ENCODE measurements around the gene SCN5A.

Gene SCN5A

DNA sequence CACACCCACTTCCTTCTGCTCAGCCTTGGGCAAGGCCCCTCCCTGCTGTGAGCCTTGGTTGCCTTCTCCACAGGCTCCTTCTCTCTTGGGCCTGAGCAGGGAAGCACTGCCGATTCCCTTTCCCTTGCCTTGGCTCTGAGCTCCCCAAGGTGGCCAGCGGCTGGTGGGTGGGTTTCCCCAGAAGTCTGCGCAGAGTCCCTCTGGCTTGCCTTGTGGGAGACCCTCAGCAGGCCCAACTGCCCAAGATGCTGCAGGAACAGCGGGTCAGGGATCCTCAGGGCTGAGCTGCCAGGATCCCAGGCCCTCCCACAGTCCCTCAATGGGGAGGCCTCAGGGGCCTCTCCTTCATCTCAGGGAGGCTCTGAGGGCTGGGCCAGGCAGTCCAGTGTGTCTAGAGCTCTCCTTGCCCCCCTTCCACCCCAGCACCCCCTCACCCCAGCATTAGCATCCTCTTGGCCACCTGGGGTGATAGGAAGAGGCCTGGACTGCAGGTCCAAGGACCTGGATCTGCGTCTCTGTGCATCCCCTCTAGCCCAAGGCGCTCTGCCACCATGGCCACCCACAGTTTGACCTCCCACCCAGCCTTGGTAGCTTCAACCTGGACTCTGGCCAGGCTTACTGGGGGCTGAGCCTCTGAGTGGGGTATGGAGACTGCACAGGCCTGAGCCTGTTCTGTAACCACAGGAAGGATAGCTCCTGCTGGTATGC is 84.7 kb downstream of the SCN5A start:
- TF ChIP-seq RAD21 (IDR thresholded peaks at IDR 0.05; ENCODE audit: low read depth) (no peak), CREB1 (IDR thresholded peaks at IDR 0.05; ENCODE audit: low read depth) (no peak), EGR1 (IDR thresholded peaks at IDR 0.05) (no peak), NFIC (IDR thresholded peaks at IDR 0.05) (no peak), CEBPB (IDR thresholded peaks at IDR 0.05) (no peak), TCF12 (IDR thresholded peaks at IDR 0.05; ENCODE audit: low read depth) (no peak), TAF1 (IDR thresholded peaks at IDR 0.05; ENCODE audit: low read depth) (no peak), YY1 (IDR thresholded peaks at IDR 0.05; ENCODE audit: low read depth) (no peak), EP300 (IDR thresholded peaks at IDR 0.05; ENCODE audit: borderline replicate concordance) (no peak), ZBTB7A (IDR thresholded peaks at IDR 0.05; ENCODE audit: low read depth) (no peak), FOXM1 (IDR thresholded peaks at IDR 0.05; ENCODE audit: borderline replicate concordance, low read depth) (no peak), TEAD4 (IDR thresholded peaks at IDR 0.05) (no peak)
- TF ChIP-seq, protein P1, sequence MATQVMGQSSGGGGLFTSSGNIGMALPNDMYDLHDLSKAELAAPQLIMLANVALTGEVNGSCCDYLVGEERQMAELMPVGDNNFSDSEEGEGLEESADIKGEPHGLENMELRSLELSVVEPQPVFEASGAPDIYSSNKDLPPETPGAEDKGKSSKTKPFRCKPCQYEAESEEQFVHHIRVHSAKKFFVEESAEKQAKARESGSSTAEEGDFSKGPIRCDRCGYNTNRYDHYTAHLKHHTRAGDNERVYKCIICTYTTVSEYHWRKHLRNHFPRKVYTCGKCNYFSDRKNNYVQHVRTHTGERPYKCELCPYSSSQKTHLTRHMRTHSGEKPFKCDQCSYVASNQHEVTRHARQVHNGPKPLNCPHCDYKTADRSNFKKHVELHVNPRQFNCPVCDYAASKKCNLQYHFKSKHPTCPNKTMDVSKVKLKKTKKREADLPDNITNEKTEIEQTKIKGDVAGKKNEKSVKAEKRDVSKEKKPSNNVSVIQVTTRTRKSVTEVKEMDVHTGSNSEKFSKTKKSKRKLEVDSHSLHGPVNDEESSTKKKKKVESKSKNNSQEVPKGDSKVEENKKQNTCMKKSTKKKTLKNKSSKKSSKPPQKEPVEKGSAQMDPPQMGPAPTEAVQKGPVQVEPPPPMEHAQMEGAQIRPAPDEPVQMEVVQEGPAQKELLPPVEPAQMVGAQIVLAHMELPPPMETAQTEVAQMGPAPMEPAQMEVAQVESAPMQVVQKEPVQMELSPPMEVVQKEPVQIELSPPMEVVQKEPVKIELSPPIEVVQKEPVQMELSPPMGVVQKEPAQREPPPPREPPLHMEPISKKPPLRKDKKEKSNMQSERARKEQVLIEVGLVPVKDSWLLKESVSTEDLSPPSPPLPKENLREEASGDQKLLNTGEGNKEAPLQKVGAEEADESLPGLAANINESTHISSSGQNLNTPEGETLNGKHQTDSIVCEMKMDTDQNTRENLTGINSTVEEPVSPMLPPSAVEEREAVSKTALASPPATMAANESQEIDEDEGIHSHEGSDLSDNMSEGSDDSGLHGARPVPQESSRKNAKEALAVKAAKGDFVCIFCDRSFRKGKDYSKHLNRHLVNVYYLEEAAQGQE (IDR thresholded peaks at IDR 0.05; ENCODE audit: low read depth): no peak
- TF ChIP-seq, protein P2, sequence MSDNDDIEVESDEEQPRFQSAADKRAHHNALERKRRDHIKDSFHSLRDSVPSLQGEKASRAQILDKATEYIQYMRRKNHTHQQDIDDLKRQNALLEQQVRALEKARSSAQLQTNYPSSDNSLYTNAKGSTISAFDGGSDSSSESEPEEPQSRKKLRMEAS (IDR thresholded peaks at IDR 0.05): no peak
- TF ChIP-seq, protein P3, sequence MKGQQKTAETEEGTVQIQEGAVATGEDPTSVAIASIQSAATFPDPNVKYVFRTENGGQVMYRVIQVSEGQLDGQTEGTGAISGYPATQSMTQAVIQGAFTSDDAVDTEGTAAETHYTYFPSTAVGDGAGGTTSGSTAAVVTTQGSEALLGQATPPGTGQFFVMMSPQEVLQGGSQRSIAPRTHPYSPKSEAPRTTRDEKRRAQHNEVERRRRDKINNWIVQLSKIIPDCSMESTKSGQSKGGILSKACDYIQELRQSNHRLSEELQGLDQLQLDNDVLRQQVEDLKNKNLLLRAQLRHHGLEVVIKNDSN (IDR thresholded peaks at IDR 0.05): no peak

DNA sequence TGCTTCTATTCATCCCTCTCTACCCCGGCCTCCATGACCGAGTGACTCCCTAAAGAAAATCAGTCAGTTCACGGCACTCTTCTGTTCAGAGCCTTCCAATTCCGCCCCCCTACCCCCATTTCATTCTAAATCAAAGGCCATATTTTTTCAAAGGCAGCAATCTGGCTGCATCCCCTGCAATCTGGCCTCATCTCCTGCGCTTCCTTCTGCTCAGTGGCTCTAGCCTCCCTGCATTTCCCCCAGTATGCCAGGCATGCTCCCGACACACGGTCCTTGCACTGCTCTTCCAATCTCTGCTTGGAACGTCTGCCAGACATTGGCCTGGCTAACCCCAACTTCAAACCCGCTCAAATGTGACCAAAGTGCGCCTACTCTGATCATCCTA is 85.6 kb downstream of the SCN5A start:
- TF ChIP-seq CEBPB (IDR thresholded peaks at IDR 0.05) (no peak), FOXM1 (IDR thresholded peaks at IDR 0.05; ENCODE audit: borderline replicate concordance, low read depth) (no peak), NFIC (IDR thresholded peaks at IDR 0.05) (no peak), TEAD4 (IDR thresholded peaks at IDR 0.05) (no peak), CREB1 (IDR thresholded peaks at IDR 0.05; ENCODE audit: low read depth) (no peak), EGR1 (IDR thresholded peaks at IDR 0.05) (no peak), EP300 (IDR thresholded peaks at IDR 0.05; ENCODE audit: borderline replicate concordance) (no peak), TCF12 (IDR thresholded peaks at IDR 0.05; ENCODE audit: low read depth) (no peak)
- TF ChIP-seq, protein P3 (IDR thresholded peaks at IDR 0.05): no peak

DNA sequence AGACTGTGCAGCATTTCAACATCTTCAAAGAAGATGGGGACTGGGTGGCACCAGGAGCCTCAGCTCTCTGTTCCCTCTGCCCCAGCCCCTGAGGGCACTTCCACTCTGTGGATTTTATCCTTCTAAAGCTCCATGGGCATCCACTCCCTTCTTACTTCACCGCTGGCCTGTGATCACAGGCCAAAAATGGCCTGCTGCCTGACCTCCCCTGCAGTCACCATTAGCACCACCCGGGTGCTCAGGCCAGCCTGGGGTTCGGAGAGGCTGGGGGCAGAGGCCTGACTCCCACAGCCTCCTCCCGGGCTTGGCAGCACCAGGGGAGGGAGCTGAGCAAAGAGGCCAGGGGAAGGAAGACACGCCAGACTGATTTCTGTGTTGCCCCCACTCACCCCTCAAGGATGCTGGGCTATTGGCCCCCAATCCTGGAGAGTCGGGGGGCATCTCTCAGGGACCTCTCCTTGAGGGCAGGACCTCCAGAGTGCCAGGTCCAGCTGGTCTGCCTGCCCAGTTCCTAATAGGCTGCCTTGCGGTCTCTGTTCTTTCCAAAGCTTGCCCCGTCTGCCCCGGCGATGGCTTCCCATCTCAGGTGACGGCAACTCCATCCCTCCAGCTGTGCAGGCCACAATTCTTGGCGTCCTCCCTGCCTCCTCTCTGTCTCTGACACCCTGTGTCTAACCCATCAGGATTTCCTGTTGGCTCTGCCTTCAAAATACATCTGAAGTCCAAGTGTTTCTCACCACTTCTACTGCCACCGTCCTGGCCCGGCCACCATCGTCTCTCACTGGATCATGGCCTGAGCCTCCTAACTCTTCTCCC is 86.2 kb downstream of the SCN5A start:
- no peak for TF ChIP-seq YY1 (IDR thresholded peaks at IDR 0.05; ENCODE audit: low read depth)
- no peak for TF ChIP-seq CEBPB (IDR thresholded peaks at IDR 0.05)
- TF ChIP-seq RAD21 (IDR thresholded peaks at IDR 0.05; ENCODE audit: low read depth): no peak
- no peak for TF ChIP-seq TEAD4 (IDR thresholded peaks at IDR 0.05)
- TF ChIP-seq FOXM1 (IDR thresholded peaks at IDR 0.05; ENCODE audit: borderline replicate concordance, low read depth): no peak
- TF ChIP-seq TAF1 (IDR thresholded peaks at IDR 0.05; ENCODE audit: low read depth): no peak
- TF ChIP-seq EGR1 (IDR thresholded peaks at IDR 0.05): no peak
- no peak for TF ChIP-seq NFIC (IDR thresholded peaks at IDR 0.05)
- TF ChIP-seq, protein P3 (IDR thresholded peaks at IDR 0.05): no peak
- TF ChIP-seq, protein P2 (IDR thresholded peaks at IDR 0.05): no peak
- TF ChIP-seq TCF12 (IDR thresholded peaks at IDR 0.05; ENCODE audit: low read depth): no peak
- TF ChIP-seq ZBTB7A (IDR thresholded peaks at IDR 0.05; ENCODE audit: low read depth): no peak
- no peak for TF ChIP-seq CREB1 (IDR thresholded peaks at IDR 0.05; ENCODE audit: low read depth)
- TF ChIP-seq, protein P1 (IDR thresholded peaks at IDR 0.05; ENCODE audit: low read depth): no peak
- no peak for TF ChIP-seq EP300 (IDR thresholded peaks at IDR 0.05; ENCODE audit: borderline replicate concordance)

DNA sequence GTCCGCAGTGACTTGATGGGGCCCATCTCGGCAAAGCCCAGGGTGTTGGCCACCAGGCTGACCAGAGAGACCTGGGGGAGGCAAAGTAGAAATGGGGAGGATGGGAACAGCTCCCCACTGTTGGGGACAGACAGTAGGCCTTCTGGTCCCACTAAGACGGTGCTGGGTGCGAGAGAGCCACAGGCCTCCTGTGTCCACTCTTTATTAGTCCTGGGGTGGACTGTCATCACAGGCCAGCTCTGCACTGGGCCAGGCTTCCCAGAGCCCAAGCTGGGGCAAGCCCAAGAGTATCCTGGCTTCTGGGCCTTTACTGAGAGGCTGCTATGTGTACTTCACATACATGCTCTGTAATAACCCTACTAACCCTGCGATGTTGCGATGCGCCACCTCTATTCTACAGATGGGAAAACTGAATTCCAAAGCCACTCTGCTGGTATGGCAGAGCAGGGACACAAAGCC is 87.0 kb downstream of the SCN5A start:
- TF ChIP-seq, protein P2 (IDR thresholded peaks at IDR 0.05): no peak

All from Ishikawa (cell line).